Measurements from ENCODE around the gene ADGRG7. TPM values are rescaled to one million over a fixed set of nuclear protein-coding genes. Genes with fewer than 3 reads are reported as not detected.
"Not testable (repeated sequence)": the region's sequence is repeated elsewhere in the genome, so short reads cannot be mapped to it uniquely, and the experiment has no call there.

The ADGRG7 gene
- total and polyA plus RNA-seq, 2 experiments from 2014 or later, result 43.2 to 49.4 TPM

DNA sequence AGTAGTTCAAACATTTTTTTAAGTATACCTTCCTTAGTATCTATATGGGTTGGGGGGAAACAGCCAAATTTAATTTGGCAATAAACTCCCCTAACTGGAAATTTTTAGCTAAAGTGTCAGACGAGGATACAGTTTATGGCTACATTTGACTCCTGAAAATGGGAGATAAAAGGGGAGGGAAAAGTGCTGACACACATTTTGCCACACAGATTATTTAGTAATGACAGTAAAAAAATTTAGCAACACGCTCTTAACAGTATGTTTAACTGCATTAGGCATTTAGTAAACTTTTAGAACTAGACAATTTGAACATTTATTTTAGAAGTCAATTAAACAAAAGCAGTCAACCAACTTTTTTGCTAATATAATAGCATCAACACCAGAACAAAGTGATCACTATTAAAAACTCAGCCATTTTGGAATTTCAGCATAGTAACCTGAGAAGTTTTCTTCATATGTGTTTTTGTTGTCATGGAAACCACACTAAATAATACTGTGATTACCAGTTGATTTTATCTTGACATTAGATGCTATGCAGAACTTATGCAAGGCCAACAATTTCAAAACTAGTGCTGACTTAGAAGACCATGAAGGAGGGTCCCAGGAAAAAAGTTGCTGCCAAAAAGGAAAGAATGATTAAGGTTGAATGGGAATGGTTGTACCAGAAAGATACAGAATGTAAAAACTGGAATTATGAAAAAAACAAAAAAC, 52.9 kb downstream of the ADGRG7 start:
- H3K36me3 ChIP-seq, result peaks cover 74% of the 10 kb centered on the region
- H3K27me3 ChIP-seq, result no peaks in the 10 kb centered on the region
- H3K4me1 ChIP-seq (ENCODE audit: low read depth), result no peaks in the 10 kb centered on the region
- H3K4me3 ChIP-seq, result no peak overlapping the region
- TF ChIP-seq CTCF (IDR thresholded peaks at IDR 0.05; ENCODE audit: low read depth, low read length), result no peak
- H3K27ac ChIP-seq, result no peak overlapping the region
- DNase-seq (ENCODE audit: low read depth in 1 of 2, low spot score in 1 of 2), result peak in 1 of 2 donors; percentile 78
- H3K9me3 ChIP-seq (ENCODE audit: low read depth), result no peaks in the 10 kb centered on the region

DNA sequence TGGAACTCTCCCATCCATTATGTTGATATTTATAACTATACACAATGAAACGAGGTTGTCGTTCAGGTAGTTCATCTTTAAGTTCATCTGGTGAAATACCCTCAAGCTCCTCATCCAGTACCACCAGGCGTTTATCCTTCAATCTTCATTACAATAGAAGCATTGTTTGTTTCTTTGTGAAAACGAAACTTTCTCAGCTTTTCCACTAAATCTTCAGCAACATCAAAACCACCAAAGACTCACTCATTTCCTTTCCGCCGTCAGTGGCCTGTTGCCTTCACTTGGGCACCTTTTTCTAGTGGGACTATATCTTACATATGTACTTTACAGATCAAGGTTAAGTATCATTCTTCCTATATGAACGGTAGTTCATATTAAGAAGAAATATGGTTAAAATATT, 55.8 kb downstream of the ADGRG7 start:
- H3K27me3 ChIP-seq, result no peaks in the 10 kb centered on the region
- TF ChIP-seq CTCF (IDR thresholded peaks at IDR 0.05; ENCODE audit: low read depth, low read length), result no peak

GRCh38 chr3:100666699-100667098, 57.3 kb downstream of the ADGRG7 start:
- not testable (repeated sequence) for DNase-seq (ENCODE audit: low read depth in 1 of 2, low spot score in 1 of 2); H3K9me3 ChIP-seq (ENCODE audit: low read depth); H3K27ac ChIP-seq; H3K4me3 ChIP-seq; H3K4me1 ChIP-seq (ENCODE audit: low read depth); H3K27me3 ChIP-seq
- peaks cover 52% of the 10 kb centered on the region for H3K36me3 ChIP-seq

More for the DNA sequence above, 55.8 kb downstream of the ADGRG7 start:
- peak overlapping the region; percentile 2 for H3K27ac ChIP-seq
- no peaks in the 10 kb centered on the region for H3K4me1 ChIP-seq (ENCODE audit: low read depth)
- no peaks in the 10 kb centered on the region for H3K9me3 ChIP-seq (ENCODE audit: low read depth)
- DNase-seq (ENCODE audit: low read depth in 1 of 2, low spot score in 1 of 2), result peak in 1 of 2 donors; percentile 5
- H3K4me3 ChIP-seq, result no peak overlapping the region
- peaks cover 58% of the 10 kb centered on the region for H3K36me3 ChIP-seq

DNA sequence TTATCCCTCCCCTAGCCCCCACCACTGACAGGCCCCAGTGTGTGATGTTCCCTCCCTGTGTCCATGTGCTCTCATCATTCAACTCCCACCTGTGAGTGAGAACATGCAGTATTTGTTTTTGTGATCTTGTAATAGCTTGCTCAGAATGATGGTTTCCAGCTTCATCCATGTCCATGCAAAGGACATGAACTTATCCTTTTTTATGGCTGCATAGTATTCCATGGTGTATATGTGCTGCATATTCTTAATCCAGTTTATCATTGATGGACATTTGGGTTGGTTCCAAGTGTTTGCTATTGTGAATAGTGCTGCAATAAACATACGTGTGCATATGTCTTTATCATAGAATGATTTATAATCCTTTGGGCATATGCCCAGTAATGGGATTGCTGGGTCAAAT, 57.9 kb downstream of the ADGRG7 start:
- not testable (repeated sequence) for H3K4me3 ChIP-seq; H3K4me1 ChIP-seq (ENCODE audit: low read depth); H3K9me3 ChIP-seq (ENCODE audit: low read depth); DNase-seq (ENCODE audit: low read depth in 1 of 2, low spot score in 1 of 2); H3K27me3 ChIP-seq; H3K27ac ChIP-seq
- H3K36me3 ChIP-seq, result peaks cover 46% of the 10 kb centered on the region

DNA sequence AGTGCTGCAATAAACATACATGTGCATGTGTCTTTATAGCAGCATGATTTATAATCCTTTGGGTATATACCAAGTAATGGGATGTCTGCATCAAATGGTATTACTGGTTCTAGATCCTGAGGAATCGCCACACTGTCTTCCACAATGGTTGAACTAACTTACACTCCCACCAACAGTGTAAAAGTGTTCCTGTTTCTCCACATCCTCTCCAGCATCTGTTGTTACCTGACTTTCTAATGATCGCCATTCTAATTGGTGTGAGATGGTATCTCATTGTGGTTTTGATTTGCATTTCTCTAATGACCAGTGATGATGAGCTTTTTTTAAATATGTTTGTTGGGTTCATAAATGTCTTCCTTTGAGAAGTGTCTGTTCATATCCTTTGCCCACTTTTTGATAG, 61.6 kb downstream of the ADGRG7 start:
- H3K9me3 ChIP-seq (ENCODE audit: low read depth); H3K27ac ChIP-seq; DNase-seq (ENCODE audit: low read depth in 1 of 2, low spot score in 1 of 2); H3K27me3 ChIP-seq; H3K4me3 ChIP-seq; H3K4me1 ChIP-seq (ENCODE audit: low read depth): not testable (repeated sequence)
- peaks cover 18% of the 10 kb centered on the region for H3K36me3 ChIP-seq

DNA sequence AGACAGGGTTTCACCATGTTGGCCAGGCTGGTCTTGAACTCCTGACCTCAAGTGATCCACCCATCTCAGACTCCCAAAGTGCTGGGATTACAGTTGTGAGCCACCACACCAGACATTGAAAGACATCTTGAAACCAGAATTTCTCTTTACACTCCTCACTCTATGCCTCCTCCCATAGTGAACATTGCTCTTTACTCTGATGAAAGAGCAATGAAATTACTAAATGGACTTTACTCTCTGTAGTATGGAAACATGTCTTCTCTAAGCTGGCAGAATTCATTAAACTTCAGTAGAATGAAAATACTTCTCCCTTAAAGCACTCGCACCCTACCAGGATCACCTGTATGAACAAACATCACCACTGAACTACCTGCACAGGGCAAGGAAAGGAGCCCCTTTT, 72.1 kb downstream of the ADGRG7 start:
- peaks cover 6% of the 10 kb centered on the region for H3K36me3 ChIP-seq
- peaks cover 3% of the 10 kb centered on the region for H3K4me1 ChIP-seq (ENCODE audit: low read depth)
- no peaks in the 10 kb centered on the region for H3K9me3 ChIP-seq (ENCODE audit: low read depth)
- no peak for DNase-seq (ENCODE audit: low read depth in 1 of 2, low spot score in 1 of 2)
- TF ChIP-seq CTCF (IDR thresholded peaks at IDR 0.05; ENCODE audit: low read depth, low read length), result no peak
- H3K27me3 ChIP-seq, result no peaks in the 10 kb centered on the region
- H3K27ac ChIP-seq, result no peak overlapping the region
- no peak overlapping the region for H3K4me3 ChIP-seq

DNA sequence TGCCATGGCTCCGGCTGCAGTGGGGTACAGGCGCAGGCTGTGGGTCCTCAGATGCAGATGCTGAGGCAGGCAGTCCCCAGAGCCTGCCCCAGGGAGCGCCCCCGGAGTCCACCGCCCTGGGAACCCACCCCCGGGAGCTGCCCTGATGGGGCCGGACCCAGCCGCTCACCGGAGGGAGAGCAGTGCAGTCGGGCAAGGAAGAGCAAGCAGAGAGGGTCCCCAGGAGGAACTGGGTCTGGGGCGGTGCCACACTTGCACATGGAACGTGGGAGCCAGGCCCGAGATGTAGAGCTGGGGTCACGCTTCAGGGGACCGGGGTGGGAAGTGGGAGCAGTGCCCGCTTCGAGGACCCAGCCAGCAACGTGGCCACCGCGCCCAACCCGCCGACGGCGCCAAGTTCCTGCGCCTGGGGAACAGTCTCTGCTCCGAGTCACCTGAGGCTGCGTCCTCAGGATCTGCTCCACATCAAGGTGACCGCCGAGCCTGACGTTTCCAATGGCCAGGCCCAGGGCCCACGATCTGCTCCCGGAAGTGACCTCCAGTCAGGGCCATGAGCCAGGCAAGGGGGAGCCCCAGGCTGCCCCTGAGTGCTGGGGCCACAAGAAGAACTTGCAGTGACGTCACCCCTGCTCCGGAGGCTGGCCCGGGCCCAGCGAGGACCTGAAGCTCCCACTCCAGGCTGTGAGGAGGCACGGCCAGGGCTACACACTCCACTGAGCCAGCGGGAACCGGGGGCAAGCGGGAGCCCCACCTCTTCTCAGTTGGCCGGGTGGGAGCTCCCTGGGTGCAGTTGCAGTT, 72.9 kb downstream of the ADGRG7 start:
- no peak for TF ChIP-seq CTCF (IDR thresholded peaks at IDR 0.05; ENCODE audit: low read depth, low read length)
- H3K4me1 ChIP-seq (ENCODE audit: low read depth), result peaks cover 3% of the 10 kb centered on the region
- peak in 1 of 2 donors; percentile 63 for DNase-seq (ENCODE audit: low read depth in 1 of 2, low spot score in 1 of 2)

More for the DNA sequence above, 72.9 kb downstream of the ADGRG7 start:
- Histone ChIP-seq H3K4me3 (no peak overlapping the region), H3K27me3 (no peaks in the 10 kb centered on the region), H3K27ac (peak overlapping the region; percentile 59), H3K36me3 (peaks cover 6% of the 10 kb centered on the region), H3K9me3 (ENCODE audit: low read depth) (no peaks in the 10 kb centered on the region)
